C4-2B (cell line): Measurements from ENCODE around the gene RASA3.

ENCODE experiments used
- ZFX ChIP-seq: fragments of 450-650 bp; IDR thresholded peaks from 2 replicates; pipeline ENCODE4 v1.6.1; 2017
- TF ChIP-seq, protein P1 (sequence below): fragments of 450-650 bp; conservative IDR thresholded peaks from 2 replicates; pipeline ENCODE4 v1.5.1; 2017; ENCODE audit warnings: mild to moderate bottlenecking

DNA sequence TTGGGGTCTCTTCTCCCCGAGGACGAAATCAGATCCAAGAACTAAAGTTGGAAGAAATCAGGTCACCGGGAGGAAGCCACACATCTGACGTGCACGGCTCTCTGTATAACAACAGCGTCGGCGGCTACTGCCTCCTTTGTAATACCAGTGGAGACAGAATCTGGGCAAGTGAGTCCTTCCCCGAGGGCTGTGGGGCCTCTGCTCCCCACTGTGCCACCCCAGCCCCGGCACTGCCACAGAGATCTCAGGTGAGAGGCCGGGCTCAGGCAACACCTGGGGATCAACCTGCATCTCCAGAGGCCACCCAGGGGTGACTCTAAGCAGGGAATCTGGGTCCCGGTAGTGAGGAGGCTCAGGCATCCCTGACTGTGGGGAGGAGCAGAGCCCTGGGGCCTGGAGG, 124.9 kb downstream of the RASA3 start:
- TF ChIP-seq, protein P1, sequence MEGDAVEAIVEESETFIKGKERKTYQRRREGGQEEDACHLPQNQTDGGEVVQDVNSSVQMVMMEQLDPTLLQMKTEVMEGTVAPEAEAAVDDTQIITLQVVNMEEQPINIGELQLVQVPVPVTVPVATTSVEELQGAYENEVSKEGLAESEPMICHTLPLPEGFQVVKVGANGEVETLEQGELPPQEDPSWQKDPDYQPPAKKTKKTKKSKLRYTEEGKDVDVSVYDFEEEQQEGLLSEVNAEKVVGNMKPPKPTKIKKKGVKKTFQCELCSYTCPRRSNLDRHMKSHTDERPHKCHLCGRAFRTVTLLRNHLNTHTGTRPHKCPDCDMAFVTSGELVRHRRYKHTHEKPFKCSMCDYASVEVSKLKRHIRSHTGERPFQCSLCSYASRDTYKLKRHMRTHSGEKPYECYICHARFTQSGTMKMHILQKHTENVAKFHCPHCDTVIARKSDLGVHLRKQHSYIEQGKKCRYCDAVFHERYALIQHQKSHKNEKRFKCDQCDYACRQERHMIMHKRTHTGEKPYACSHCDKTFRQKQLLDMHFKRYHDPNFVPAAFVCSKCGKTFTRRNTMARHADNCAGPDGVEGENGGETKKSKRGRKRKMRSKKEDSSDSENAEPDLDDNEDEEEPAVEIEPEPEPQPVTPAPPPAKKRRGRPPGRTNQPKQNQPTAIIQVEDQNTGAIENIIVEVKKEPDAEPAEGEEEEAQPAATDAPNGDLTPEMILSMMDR = no peak
- no peak for TF ChIP-seq ZFX
